Measurements from ENCODE around the gene GATB. TPM values are rescaled to one million over a fixed set of nuclear protein-coding genes. Genes with fewer than 3 reads are reported as not detected.
"Not testable (repeated sequence)": the region's sequence is repeated elsewhere in the genome, so short reads cannot be mapped to it uniquely, and the experiment has no call there.

GATB gene
- total RNA-seq, 1 donor from 2014 or later, result 17.7 TPM

DNA sequence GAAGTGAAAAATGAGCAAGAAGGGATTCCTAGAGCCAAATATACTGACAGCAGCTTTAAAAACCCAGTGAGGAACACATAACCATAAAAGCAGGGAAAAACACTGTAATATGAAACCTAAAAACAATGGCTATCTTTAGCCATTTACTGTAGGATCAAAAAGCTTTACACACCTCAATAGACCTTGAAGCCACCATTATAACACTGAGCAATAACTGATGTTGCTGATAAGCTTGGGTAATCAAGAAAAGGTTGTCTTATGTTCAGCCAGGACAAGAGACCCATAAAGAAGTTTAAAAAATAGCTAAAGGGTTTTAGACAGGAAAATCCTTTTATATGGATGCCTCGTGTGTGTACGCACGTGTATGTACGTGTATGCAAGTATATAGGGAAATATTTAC lies 16.9 kb downstream of the GATB start:
- no peaks in the 10 kb centered on the region for H3K9me3 ChIP-seq
- intact Hi-C loops (cut with DNase I), result no loop called here
- no peaks in the 10 kb centered on the region for H3K27me3 ChIP-seq
- H3K36me3 ChIP-seq, result no peaks in the 10 kb centered on the region
- TF ChIP-seq, protein P1, sequence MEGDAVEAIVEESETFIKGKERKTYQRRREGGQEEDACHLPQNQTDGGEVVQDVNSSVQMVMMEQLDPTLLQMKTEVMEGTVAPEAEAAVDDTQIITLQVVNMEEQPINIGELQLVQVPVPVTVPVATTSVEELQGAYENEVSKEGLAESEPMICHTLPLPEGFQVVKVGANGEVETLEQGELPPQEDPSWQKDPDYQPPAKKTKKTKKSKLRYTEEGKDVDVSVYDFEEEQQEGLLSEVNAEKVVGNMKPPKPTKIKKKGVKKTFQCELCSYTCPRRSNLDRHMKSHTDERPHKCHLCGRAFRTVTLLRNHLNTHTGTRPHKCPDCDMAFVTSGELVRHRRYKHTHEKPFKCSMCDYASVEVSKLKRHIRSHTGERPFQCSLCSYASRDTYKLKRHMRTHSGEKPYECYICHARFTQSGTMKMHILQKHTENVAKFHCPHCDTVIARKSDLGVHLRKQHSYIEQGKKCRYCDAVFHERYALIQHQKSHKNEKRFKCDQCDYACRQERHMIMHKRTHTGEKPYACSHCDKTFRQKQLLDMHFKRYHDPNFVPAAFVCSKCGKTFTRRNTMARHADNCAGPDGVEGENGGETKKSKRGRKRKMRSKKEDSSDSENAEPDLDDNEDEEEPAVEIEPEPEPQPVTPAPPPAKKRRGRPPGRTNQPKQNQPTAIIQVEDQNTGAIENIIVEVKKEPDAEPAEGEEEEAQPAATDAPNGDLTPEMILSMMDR (IDR thresholded peaks at IDR 0.05), result no peak
- DNase-seq (no peak), ATAC-seq (no peak)
- no peak overlapping the region for H3K4me3 ChIP-seq
- H3K27ac ChIP-seq, result no peak overlapping the region
- H3K4me1 ChIP-seq, result no peaks in the 10 kb centered on the region

DNA sequence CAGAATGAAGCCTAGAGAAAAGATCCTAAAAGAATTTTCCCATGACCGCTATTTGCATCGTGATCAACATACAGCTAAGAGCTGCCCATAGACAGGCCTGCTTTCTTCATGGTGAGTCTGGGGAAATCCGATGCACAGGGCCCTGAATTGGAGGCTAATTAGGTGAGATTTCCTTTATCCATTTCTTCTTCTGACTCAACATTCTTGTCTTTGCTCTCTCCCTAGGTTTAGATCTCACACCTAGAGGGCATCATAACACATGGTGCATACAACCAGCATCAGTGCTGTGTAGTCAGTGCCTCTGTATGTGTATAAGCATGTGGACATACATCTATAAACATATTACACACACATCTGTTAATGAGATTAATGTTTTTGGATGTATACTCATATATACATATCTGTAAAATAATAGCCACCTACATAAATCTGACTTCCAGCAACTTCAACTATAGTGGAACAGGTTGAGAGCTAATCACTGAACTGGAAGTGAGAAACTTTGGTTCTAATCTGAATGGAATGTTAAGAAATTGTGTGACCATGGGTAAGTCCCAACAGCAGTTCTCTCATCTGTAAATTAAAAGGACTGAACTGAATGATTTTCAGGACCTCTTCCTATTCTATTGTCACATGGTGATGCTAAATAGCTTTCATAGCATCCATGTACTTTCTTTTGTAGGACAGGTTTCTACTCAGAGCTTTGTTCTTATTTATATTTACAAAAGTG lies 17.5 kb downstream of the GATB start:
- ATAC-seq, result no peak
- H3K36me3 ChIP-seq, result no peaks in the 10 kb centered on the region
- TF ChIP-seq, protein P1 (IDR thresholded peaks at IDR 0.05), result no peak

DNA sequence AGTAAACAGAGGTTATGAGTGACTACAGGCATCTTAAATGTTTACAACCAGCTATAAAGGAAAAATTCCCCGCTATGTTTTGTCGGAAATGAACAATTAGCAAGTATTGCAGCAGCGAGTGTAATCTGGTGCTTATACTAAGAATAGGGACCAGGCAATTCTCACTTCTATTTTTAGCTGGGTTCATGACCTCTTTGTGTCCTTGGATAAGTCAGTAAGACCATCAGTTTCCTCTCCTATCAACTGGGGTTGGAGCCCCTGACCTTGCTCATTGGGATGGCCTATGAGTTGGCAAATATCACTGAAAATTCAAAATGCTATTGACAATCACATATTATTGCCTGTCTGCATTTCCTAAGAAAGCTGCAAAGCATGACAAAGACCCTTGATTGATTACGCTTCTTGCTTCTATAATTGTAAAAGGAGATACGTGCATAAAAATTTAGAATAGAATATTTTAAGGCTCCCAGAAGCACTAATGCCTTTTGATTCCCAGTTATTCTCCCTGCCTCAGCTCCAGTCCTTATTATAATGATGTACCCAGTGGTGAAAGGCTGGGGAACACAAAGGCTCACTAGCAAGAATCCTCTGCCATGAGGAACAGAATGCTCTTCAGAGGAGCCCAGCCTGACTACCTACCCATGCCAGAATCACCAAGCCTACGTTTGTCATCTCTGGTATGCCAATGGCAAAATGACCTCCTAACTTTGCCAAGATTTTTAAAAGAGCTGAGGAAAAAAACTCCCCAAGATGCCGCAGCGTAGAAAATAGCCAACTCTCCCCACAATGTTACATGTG lies 21.9 kb downstream of the GATB start:
- no peak for DNase-seq
- no peak for ATAC-seq
- H3K4me3 ChIP-seq, result no peak overlapping the region
- no peaks in the 10 kb centered on the region for H3K36me3 ChIP-seq
- no peaks in the 10 kb centered on the region for H3K27me3 ChIP-seq
- intact Hi-C loops (cut with DNase I), result no loop called here
- H3K9me3 ChIP-seq, result no peaks in the 10 kb centered on the region
- TF ChIP-seq, protein P1 (IDR thresholded peaks at IDR 0.05), result no peak
- H3K27ac ChIP-seq, result no peak overlapping the region
- no peaks in the 10 kb centered on the region for H3K4me1 ChIP-seq

More for the DNA sequence above, 17.5 kb downstream of the GATB start:
- Histone ChIP-seq H3K9me3 (no peaks in the 10 kb centered on the region), H3K27ac (no peak overlapping the region), H3K4me1 (no peaks in the 10 kb centered on the region), H3K27me3 (no peaks in the 10 kb centered on the region), H3K4me3 (no peak overlapping the region)
- DNase-seq, result no peak
- intact Hi-C loops (cut with DNase I), result no loop called here

DNA sequence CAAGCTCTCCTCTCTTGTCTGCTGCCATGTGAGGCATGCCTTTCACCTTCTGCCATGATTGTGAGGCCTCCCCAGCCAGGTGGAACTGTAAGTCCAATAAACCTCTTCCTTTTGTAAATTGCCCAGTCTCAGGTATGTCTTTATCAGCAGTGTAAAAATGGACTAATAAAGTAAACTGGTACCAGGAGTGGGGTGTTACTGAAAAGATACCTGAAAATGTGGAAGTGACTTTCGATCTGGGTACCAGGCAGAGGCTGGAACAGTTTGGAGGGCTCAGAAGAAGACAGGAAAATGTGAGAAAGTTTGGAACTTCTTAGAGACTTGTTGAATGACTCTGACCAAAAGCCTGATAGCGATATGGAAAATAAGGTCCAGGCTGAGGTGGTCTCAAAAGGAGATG lies 24.0 kb downstream of the GATB start:
- intact Hi-C loops (cut with DNase I); H3K4me1 ChIP-seq; DNase-seq; H3K27me3 ChIP-seq; H3K4me3 ChIP-seq; H3K9me3 ChIP-seq; H3K27ac ChIP-seq; ATAC-seq; H3K36me3 ChIP-seq: not testable (repeated sequence)

DNA sequence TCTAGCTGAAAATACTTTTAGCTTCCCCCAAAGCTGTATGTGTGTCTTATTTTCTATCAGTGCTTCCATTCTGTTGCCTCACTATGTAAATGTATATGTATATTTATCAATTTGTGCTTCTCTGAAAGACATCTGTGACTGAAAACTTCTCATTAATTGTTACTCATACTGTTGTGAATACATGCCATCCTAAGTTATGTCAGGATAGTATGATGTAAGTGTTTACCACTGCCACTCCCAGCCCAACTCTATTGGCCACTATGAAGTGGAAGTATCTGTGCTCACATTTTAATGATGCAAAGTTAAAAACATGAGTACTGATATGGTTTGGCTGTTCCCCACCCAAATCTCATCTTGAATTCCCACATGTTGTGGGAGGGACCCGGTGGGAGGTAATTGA lies 24.4 kb downstream of the GATB start:
- Histone ChIP-seq H3K27ac (no peak overlapping the region), H3K27me3 (no peaks in the 10 kb centered on the region), H3K9me3 (no peaks in the 10 kb centered on the region), H3K4me3 (no peak overlapping the region), H3K4me1 (no peaks in the 10 kb centered on the region), H3K36me3 (no peaks in the 10 kb centered on the region)
- DNase-seq, result no peak
- ATAC-seq, result no peak
- intact Hi-C loops (cut with DNase I), result no loop called here
- TF ChIP-seq, protein P1 (IDR thresholded peaks at IDR 0.05), result no peak

DNA sequence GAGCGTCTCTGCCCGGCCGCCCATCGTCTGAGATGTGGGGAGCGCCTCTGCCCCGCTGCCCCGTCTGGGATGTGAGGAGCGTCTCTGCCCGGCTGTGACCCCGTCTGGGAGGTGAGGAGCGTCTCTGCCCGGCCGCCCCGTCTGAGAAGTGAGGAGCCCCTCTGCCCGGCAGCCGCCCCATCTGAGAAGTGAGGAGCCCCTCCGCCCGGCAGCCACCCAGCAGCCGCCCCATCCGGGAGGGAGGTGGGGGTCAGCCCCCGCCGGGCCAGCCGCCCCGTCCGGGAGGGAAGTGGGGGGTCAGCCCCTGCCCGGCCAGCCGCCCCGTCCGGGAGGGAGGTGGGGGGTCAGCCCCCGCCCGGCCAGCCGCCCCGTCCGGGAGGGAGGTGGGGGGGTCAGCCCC lies 29.1 kb downstream of the GATB start:
- H3K4me3 ChIP-seq; H3K4me1 ChIP-seq; intact Hi-C loops (cut with DNase I): not testable (repeated sequence)

More for the DNA sequence above, 29.1 kb downstream of the GATB start:
- H3K27ac ChIP-seq, H3K27me3 ChIP-seq, H3K9me3 ChIP-seq, DNase-seq, H3K36me3 ChIP-seq, ATAC-seq: not testable (repeated sequence)
